Glomerular endothelial cell (primary cell): Measurements from ENCODE around the gene SMIM13. TPM values are rescaled to one million over a fixed set of nuclear protein-coding genes. Genes with fewer than 3 reads are reported as not detected.

Experiments
- DNase-seq: peaks from one replicate; pipeline ENCODE4 v3.0.0-alpha.2; 2011; ENCODE audit warnings: low read depth, low spot score; ENCODE audit errors: extremely low read depth
- total RNA-seq: library from RNA; depleted of rRNA; stranded (reverse); fragments of >200 nt; gene quantifications from 2 replicates; pipeline ENCODE4 v1.2.3, GENCODE V29; 2015

Gene SMIM13
- total RNA-seq, 1 donor from 2014 or later = 18.3 TPM

- DNase-seq = no peak
Observed at GRCh38 chr6:11120271-11121005, 26.8 kb downstream of the SMIM13 start.

- DNase-seq = no peak
Observed at GRCh38 chr6:11121851-11122250, 28.2 kb downstream of the SMIM13 start.

DNA sequence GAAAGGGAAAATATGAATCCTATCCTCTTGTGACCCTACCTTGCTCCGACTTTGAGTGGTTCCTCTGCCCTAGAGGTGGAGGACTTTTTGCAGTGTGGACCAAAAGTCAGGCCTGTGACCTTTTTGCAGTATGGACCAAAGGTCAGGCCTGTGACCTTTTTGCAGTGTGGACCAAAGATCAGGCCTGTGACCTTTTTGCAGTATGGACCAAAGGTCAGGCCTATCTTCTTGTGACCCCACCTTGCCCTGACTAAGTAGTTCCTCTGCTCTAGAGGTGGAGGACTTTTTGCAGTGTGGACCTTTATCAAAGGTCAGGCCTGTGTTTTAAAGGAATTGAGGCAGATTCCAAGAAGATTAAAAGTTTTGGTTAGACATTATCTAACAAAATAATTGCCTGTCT is 28.7 kb downstream of the SMIM13 start:
- DNase-seq = no peak

GRCh38 chr6:11123978-11124377 is 30.3 kb downstream of the SMIM13 start:
- no peak for DNase-seq

DNA sequence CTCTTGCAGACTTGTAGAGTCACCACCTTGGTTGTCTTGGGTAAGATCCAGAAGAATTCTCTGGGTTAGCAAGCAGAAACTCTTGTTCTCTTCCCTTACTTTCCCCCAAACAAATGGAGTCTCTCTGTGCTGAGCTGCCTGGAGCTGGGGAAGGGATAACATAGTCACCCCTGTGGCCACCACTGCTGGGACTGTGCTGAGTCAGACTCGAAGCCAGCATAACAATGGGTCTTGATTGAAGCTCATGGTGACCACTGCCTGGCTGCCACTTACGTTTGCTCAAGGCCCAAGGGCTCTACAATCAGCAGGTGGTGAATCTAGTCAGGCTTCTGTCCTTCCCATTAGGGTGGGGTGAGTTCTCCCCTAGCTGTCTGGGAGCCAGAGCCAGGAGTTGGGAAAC is 33.2 kb downstream of the SMIM13 start:
- DNase-seq = no peak

DNA sequence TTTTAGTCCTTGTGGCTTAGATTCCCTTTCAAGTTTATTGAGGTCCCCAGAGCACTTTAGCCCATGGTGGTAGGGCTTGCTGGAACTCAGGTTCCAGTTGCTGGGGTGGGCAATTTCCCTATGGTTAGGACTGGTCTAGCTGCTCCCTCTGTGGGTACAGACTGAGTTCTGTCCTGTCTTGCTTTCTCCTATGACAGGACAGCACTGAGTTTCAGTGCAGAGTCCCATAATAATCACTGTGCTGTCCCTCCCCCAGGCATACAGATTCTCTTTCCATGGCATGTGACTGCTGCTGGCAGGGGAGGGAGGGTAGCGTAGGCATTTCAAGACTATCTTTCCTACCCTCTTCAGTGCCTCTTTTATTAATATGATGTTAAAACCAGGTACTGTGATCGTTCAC is 35.0 kb downstream of the SMIM13 start:
- no peak for DNase-seq

DNA sequence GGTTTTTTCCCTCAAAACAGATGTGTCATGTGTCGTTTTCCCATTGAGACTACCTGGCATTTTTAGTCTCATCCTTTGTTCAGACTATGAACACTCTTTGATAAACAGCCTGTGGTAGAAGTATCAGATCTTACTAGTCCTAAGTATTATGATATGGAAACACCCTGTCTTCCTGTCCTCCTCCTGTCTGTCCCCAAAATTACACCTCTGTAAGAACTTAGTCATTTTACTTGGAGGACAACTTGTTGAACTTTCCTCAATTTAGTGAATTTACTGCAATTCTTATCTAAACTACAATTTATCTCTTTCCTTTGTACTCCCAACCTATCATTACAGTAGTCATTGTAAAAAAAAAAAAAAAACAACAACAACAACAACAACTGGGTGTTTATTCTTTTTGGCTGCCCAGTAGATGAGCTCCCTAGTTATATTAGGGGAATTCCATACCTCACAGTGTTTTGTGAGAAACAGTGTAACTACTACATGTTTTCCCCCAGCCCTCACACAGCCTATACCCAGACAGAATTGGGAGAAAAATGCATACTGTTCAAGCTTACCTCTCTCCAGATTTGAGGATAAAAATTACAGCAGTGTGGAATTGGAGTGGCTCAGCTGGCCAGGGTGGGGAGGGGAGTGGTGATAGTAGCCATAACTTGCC is 36.4 kb downstream of the SMIM13 start:
- no peak for DNase-seq

DNA sequence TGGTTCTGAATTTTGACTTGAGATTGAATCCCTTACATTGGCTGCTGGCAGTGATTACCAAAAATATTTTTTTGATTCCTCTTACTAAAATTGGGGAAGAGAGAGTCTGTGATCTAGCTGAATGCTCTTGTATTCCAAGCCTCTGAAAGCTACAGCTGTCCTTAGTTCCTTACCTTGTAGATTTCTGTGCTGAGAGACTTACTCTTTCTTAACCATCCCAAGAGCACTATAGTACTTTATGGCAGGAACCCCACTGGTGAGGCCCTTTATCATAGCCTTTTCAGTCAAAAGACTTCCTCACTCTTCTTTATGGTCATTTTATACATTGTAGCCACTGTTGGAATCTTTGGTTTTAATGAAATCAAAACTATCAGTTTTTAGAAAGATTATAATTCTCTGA is 37.0 kb downstream of the SMIM13 start:
- no peak for DNase-seq

DNA sequence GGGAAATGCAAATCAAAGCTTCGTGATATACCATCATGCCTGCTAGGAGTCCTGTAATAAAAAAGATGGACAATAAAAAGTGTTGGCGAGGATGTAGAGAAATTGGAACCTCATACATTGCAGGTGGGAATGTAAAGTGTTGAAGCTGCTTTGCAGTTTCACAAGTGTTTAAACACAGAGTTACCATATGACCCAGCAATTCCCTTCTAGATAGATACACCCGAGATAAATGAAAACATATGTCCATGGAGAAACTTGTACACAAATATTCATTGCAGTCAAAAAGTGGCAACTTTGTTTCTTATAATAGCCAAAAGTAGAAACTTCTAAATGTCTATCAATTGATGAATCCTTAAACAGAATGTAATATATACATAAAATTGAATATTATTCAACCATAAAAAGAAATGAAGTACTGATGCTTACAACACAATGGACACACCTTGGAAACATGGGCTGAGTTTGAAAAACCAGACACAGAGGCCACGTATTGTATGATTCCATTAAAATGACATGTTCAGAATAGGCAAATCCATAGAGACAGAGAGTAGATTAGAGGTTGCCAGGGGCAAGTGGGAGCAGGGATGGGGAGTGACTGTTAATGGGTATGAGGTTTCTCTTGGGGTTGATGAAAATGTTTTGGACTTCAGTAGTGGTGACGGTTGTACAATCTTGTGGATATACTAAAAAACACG is 38.7 kb downstream of the SMIM13 start:
- no peak for DNase-seq

- DNase-seq = no peak
Observed at GRCh38 chr6:11133281-11133680, 39.6 kb downstream of the SMIM13 start.

DNA sequence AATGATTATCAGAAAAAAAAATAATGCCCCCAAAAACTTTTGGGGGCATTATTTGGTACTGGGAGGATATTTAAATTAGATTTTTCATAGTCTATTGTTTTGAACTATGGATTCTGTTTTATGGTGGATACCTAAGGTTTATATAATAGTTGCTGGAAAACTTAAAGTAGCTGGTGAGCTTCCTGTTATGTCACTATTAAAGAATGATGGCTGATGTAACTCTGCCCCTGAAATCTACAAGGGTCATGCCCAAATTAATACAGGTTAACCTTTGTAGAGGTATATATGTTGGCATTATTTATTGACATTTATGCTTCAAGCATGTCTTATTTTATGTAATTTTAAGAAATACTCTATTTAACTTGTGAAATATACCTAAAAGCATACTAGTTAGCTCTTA is 43.2 kb downstream of the SMIM13 start:
- DNase-seq = no peak

GRCh38 chr6:11139051-11139960 is 45.7 kb downstream of the SMIM13 start:
- DNase-seq = no peak

DNA sequence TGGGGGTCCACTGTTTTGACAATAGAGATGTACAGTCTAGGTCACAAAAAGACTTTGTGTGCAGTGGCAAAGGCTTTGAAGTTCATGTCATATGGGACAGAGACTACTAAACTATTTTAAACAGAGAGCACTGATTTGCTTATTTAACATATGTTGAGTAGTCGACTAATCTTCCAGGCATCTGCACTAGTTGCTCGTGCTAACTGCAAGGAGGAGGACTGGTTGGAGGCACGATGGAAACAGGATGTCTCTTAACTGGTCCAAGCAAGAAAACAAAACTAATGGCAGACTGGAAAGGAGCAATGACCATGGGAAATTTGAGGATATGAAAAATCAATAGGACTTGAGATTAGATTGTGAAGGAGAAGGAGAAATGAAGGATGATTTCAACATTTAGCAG is 46.4 kb downstream of the SMIM13 start:
- no peak for DNase-seq

DNA sequence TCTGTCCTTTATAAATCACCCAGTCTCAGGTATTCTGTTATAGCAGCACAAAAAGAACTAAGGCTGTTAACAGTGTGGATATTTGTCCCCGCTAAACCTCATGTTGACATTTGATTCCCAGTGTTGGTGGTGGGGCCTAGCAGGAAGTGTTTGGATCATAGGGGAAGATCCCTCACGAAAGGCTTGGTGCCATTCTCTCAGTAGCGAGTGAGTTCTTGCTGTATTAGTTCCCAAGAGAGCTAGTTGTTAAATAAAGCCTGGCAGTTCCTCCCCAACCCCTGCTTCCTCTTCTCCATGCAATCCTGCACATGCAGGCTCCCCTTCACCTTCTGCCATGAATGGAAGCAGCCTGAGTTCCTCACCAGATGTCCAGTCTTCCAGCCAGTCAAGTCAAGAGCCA is 47.7 kb downstream of the SMIM13 start:
- no peak for DNase-seq

GRCh38 chr6:11142296-11143027 is 48.8 kb downstream of the SMIM13 start:
- DNase-seq = no peak

GRCh38 chr6:11143394-11144371 is 50.0 kb downstream of the SMIM13 start:
- no peak for DNase-seq

DNA sequence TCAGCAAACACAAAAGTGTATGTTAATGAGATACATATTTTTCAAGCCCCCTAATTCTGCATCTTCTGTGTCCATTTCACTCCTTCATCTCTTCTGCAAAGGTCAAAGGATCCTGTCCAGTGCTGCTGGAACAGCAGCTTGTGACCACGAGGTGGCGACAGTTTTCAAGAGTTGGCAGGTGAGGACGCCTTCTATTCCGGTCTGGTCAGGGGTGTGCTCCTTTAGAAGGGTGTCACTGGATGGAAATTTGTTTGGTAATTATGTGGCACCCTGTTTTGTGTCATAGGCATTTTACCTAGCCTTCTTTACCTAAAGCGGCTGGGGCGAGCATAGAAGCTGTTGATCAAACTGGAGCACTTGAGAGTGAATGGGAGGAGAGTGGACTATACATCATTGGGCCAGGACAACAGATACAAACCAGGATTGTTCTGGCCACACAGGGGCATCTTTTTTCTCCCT is 50.8 kb downstream of the SMIM13 start:
- DNase-seq = peak; percentile 52

- no peak for DNase-seq
Observed at GRCh38 chr6:11146117-11146826, 52.6 kb downstream of the SMIM13 start.
